Ovary (tissue), 3 donors: Measurements from ENCODE around the gene ZNF346.

ENCODE experiments used
- CTCF ChIP-seq, 3 donors: fragments of 450-650 bp in 2 of 3; fragments of 200-600 bp in 1 of 3; IDR thresholded peaks; one replicate each; pipeline versions ENCODE4 v1.5.1 to v1.8.0; 2016 to 2022; ENCODE audit warnings: antibody characterized with exemption in 3 of 3, mild to moderate bottlenecking in 1 of 3
- EP300 ChIP-seq: sonication (generic); formaldehyde crosslinking; IDR thresholded peaks from one replicate; pipeline ENCODE4 v1.6.1; 2017; ENCODE audit warnings: antibody characterized with exemption
- POLR2A ChIP-seq: fragments of 450-650 bp; IDR thresholded peaks from one replicate; pipeline ENCODE4 v1.6.1; 2017; ENCODE audit warnings: antibody characterized with exemption, mild to moderate bottlenecking, moderate library complexity
- donor health status: DM: no; HTN: no; CAD: no.

GRCh38 chr5:177089127-177089526 is 66.6 kb downstream of the ZNF346 start:
- TF ChIP-seq CTCF (IDR thresholded peaks at IDR 0.05) (no peak), POLR2A (no peak), EP300 (no peak)
